WERI-Rb-1 (cell line): ENCODE data around the gene DRAM2.
"Not testable (repeated sequence)": the region's sequence is repeated elsewhere in the genome, so short reads cannot be mapped to it uniquely, and the experiment has no call there.

Experiments
- DNase-seq: peaks from one replicate; pipeline ENCODE4 v3.0.0-alpha.2; 2020
- H3K27ac ChIP-seq: fragments of 250-450 bp; sonication (Bioruptor Pico); 2 replicates; pipeline ENCODE4 v1.5.1; 2020; ENCODE audit warnings: mild to moderate bottlenecking, moderate library complexity
- H3K27me3 ChIP-seq: fragments of 250-450 bp; sonication (Bioruptor Pico); 2 replicates; pipeline ENCODE4 v1.5.1; 2021; ENCODE audit warnings: mild to moderate bottlenecking, low read depth, moderate library complexity; ENCODE audit not compliant: insufficient read depth, severe bottlenecking
- H3K36me3 ChIP-seq: fragments of 250-450 bp; sonication (Bioruptor Pico); 2 replicates; pipeline ENCODE4 v1.5.1; 2020; ENCODE audit warnings: mild to moderate bottlenecking, moderate library complexity
- H3K4me3 ChIP-seq: 2 replicates; pipeline ENCODE4 v1.5.1; 2011; ENCODE audit warnings: low read depth, mild to moderate bottlenecking, control low read depth, low read length
- H3K9me3 ChIP-seq: fragments of 250-450 bp; sonication (Bioruptor Pico); 2 replicates; pipeline ENCODE4 v1.5.1; 2021; ENCODE audit warnings: mild to moderate bottlenecking, moderate library complexity; ENCODE audit not compliant: severe bottlenecking
- TF ChIP-seq, protein P1 (sequence below): IDR thresholded peaks from 2 replicates; pipeline ENCODE4 v1.5.1; 2011; ENCODE audit warnings: low read depth, mild to moderate bottlenecking, control low read depth, inconsistent platforms, low read length

The DRAM2 gene

DNA sequence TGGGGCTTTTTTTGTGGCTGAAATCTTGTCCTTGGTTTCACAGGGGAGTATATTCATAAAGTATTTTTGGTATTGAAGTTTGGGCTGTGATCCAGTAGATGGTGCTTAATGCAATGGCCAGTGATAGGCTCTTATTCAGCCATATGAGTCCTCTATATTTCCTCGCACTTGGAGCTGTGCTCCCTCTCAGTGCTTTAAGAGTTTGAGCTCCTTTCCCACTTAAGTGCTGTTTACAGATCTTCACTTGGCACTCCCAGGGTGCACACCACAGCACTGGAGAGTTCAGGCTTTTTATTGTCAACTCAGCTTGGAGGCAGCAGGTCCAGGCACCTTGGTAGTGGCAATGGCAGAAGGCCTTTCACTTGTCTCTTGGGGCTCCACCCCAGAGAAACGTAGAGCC, 54.9 kb downstream of the DRAM2 start:
- TF ChIP-seq, protein P1, sequence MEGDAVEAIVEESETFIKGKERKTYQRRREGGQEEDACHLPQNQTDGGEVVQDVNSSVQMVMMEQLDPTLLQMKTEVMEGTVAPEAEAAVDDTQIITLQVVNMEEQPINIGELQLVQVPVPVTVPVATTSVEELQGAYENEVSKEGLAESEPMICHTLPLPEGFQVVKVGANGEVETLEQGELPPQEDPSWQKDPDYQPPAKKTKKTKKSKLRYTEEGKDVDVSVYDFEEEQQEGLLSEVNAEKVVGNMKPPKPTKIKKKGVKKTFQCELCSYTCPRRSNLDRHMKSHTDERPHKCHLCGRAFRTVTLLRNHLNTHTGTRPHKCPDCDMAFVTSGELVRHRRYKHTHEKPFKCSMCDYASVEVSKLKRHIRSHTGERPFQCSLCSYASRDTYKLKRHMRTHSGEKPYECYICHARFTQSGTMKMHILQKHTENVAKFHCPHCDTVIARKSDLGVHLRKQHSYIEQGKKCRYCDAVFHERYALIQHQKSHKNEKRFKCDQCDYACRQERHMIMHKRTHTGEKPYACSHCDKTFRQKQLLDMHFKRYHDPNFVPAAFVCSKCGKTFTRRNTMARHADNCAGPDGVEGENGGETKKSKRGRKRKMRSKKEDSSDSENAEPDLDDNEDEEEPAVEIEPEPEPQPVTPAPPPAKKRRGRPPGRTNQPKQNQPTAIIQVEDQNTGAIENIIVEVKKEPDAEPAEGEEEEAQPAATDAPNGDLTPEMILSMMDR = no peak
- H3K9me3 ChIP-seq = no peaks in the 10 kb centered on the region
- H3K27me3 ChIP-seq = no peaks in the 10 kb centered on the region
- no peak overlapping the region for H3K27ac ChIP-seq
- H3K36me3 ChIP-seq = no peaks in the 10 kb centered on the region
- no peak for DNase-seq
- H3K4me3 ChIP-seq = no peak overlapping the region

DNA sequence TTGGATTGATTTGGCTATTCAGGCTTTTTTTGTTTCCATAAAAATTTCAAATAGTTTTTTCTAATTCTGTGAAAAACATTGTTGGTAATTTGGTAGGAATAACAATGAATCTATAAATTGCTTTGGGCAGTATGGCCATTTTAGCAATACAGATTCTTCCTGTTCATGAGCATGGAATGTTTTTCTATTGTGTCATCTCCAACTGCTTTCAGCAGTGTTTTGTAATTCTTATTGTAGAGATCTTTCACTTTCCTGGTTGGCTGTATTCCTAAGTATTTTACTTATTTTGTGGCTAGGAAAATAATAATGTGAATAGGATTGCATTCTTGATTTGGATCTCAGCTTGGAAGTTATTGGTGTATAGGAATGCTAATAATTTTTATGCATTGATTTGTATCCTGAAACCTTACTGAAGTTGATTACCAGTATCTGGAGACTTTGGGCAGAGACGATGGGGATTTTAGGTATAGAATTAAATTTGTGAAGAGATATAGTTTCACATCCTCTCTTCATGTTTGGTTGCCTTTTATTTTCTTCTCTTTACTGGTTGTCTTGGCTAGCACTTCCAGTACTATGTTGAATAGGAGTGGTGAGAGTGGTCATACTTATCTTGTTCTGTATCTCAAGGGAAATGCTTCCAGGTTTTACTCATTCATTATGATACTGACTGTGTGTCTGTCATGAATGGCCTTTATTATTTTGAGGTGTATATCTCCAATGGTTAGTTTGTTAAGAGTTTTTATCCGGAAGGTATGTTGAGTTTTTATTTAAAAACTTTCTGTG, 57.3 kb downstream of the DRAM2 start:
- no peak overlapping the region for H3K27ac ChIP-seq
- H3K4me3 ChIP-seq = no peak overlapping the region
- TF ChIP-seq, protein P1 = no peak
- H3K9me3 ChIP-seq = no peaks in the 10 kb centered on the region
- DNase-seq = no peak
- no peaks in the 10 kb centered on the region for H3K27me3 ChIP-seq
- H3K36me3 ChIP-seq = no peaks in the 10 kb centered on the region

DNA sequence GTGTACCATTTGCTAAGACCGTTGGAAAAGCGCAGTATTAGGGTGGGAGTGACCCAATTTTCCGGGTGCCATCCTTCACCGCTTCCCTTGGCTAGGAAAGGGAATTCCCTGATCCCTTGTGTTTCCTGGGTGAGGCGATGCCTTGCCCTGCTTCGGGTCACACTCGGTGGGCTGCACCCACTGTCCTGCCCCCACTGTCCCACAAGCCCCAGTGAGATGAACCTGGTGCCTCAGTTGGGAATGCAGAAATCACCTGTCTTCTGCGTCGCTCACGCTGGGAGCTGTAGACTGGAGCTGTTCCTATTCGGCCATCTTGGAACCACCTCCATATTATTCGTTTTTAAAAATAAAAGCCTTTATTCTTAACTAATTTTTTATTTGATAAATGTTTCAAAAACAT, 60.6 kb downstream of the DRAM2 start:
- not testable (repeated sequence) for H3K27ac ChIP-seq, H3K27me3 ChIP-seq, DNase-seq, H3K36me3 ChIP-seq, H3K4me3 ChIP-seq, H3K9me3 ChIP-seq

DNA sequence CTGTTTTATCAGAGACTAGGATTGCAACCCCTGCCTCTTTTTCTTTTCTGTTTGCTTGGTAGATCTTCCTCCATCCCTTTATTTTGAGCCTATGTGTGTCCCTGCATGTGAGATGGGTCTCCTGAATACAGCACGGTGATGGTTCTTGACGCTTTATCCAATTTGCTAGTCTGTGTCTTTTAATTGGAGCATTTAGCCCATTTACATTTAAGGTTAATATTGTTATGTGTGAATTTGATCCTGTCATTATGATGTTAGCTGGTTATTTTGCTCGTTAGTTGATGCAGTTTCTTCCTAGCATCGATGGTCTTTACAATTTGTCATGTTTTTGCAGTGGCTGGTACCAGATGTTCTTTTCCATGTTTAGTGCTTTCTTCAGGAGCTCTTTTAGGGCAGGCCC, 62.6 kb downstream of the DRAM2 start:
- not testable (repeated sequence) for DNase-seq, H3K27ac ChIP-seq, H3K27me3 ChIP-seq, H3K9me3 ChIP-seq, H3K4me3 ChIP-seq, H3K36me3 ChIP-seq
